H1 (cell line): ENCODE measurements around the gene NAA38. TPM values are rescaled to one million over a fixed set of nuclear protein-coding genes. Genes with fewer than 3 reads are reported as not detected.

Experiments used
- CTCF ChIA-PET: fragments of 300-600 bp; sonication (Branson Sonifier 250); formaldehyde crosslinking; loops from one replicate; lab custom pipeline; 2021; ENCODE audit not compliant: partially characterized antibody; lab: Charles Lee
- POLR2A ChIA-PET: fragments of 300-600 bp; sonication (Branson Sonifier 250); formaldehyde crosslinking; loops from one replicate; lab custom pipeline; 2021; ENCODE audit warnings: inconsistent platforms; ENCODE audit not compliant: partially characterized antibody; lab: Charles Lee
- DNase-seq, 2 experiments: peaks; one replicate each; pipeline versions ENCODE4 v3.0.0 to v3.0.0-alpha.2; 2010 to 2022; ENCODE audit warnings: low spot score in 2 of 2, low read depth in 1 of 2, mixed read lengths in 1 of 2
- FAIRE-seq: peaks from 2 replicates; lab custom pipeline; 2011; peaks lifted over from hg19 to GRCh38; lab: Jason Lieb, UNC
- H2AFZ ChIP-seq: 2 replicates; pipeline ENCODE4 v1.8.1; 2012; ENCODE audit warnings: low read length, inconsistent platforms
- H2AK5ac ChIP-seq: 2 replicates; pipeline ENCODE4 v1.6.1; 2013; ENCODE audit warnings: low read depth, low read length
- H2BK120ac ChIP-seq: replicated peaks from 2 replicates; pipeline ENCODE3; 2013; ENCODE audit warnings: low read depth, low read length, inconsistent platforms
- H2BK12ac ChIP-seq: 2 replicates; pipeline ENCODE4 v1.6.1; 2013; ENCODE audit warnings: low read depth, low read length
- H2BK15ac ChIP-seq: 2 replicates; pipeline ENCODE4 v1.6.1; 2013; ENCODE audit warnings: low read length
- H2BK20ac ChIP-seq: 2 replicates; pipeline ENCODE4 v1.6.1; 2013; ENCODE audit warnings: low read length
- H2BK5ac ChIP-seq: 2 replicates; pipeline ENCODE4 v1.6.1; 2013; ENCODE audit warnings: low read depth, low read length
- H3K14ac ChIP-seq: 2 replicates; pipeline ENCODE4 v1.6.1; 2013; ENCODE audit warnings: inconsistent platforms; ENCODE audit not compliant: insufficient read length
- H3K18ac ChIP-seq: 2 replicates; pipeline ENCODE4 v1.6.1; 2013; ENCODE audit warnings: low read length; ENCODE audit errors: extremely low read depth
- H3K23ac ChIP-seq: 2 replicates; pipeline ENCODE4 v1.6.1; 2013; ENCODE audit warnings: inconsistent platforms; ENCODE audit not compliant: insufficient read length
- H3K23me2 ChIP-seq: 2 replicates; pipeline ENCODE4 v1.6.1; 2013; ENCODE audit warnings: low read depth, low read length
- H3K27ac ChIP-seq: 2 replicates; pipeline ENCODE4 v1.6.1; 2011; ENCODE audit warnings: low read depth, low read length, inconsistent platforms
- H3K27me3 ChIP-seq, 4 experiments: replicated peaks in 1 of 4; 1 replicate in 1 of 4; 2 replicates in 3 of 4; pipeline versions ENCODE4 v1.6.1 to v1.8.1; 2011 to 2013; ENCODE audit warnings: low read length in 3 of 4, mild to moderate bottlenecking in 3 of 4, inconsistent platforms in 2 of 4, mixed read lengths in 2 of 4, moderate library complexity in 1 of 4; ENCODE audit not compliant: control insufficient read depth in 3 of 4, insufficient read depth in 3 of 4; ENCODE audit errors: extremely low read depth in 1 of 4
- H3K36me3 ChIP-seq, 4 experiments: 2 replicates each; pipeline versions ENCODE4 v1.6.1 to v1.8.1; 2011 to 2013; ENCODE audit warnings: mild to moderate bottlenecking in 4 of 4, low read length in 3 of 4, moderate library complexity in 2 of 4, control low read depth in 1 of 4, inconsistent platforms in 1 of 4; ENCODE audit not compliant: insufficient read depth in 4 of 4, control insufficient read depth in 2 of 4
- H3K4ac ChIP-seq: replicated peaks from 2 replicates; pipeline ENCODE3; 2013; ENCODE audit warnings: low read length, low read depth, mixed read lengths, inconsistent platforms; ENCODE audit not compliant: insufficient read length
- H3K4me1 ChIP-seq, 4 experiments: replicated peaks in 1 of 4; 1 replicate in 1 of 4; 2 replicates in 3 of 4; pipeline versions ENCODE4 v1.6.1 to v1.8.1; 2011 to 2013; ENCODE audit warnings: low read length in 3 of 4, inconsistent platforms in 2 of 4, mixed read lengths in 1 of 4; ENCODE audit not compliant: insufficient read depth in 4 of 4, control insufficient read depth in 3 of 4
- H3K4me2 ChIP-seq, 2 experiments: 2 replicates each; pipeline versions ENCODE4 v1.6.1 to v1.8.1; 2011 to 2013; ENCODE audit warnings: low read depth in 2 of 2, low read length in 2 of 2, control low read depth in 1 of 2, inconsistent platforms in 1 of 2, mild to moderate bottlenecking in 1 of 2; ENCODE audit not compliant: insufficient read depth in 1 of 2
- H3K4me3 ChIP-seq, 4 experiments: fragments of 200-600, 300-600 bp in 1 of 4; sonication (generic), shearing (Covaris generic), sonication (Bioruptor Twin) in 1 of 4; 2 replicates each; pipeline versions ENCODE4 v1.5.1 to v1.8.1; 2011 to 2016; ENCODE audit warnings: low read length in 4 of 4, low read depth in 3 of 4, control low read depth in 2 of 4, inconsistent platforms in 2 of 4, mild to moderate bottlenecking in 2 of 4, mixed read lengths in 1 of 4, moderate library complexity in 1 of 4; ENCODE audit not compliant: insufficient read depth in 2 of 4; ENCODE audit errors: extremely low read depth in 1 of 4
- H3K56ac ChIP-seq: replicated peaks from 2 replicates; pipeline ENCODE3; 2013; ENCODE audit warnings: low read depth, mild to moderate bottlenecking, mixed read lengths, low read length, inconsistent platforms; ENCODE audit not compliant: insufficient read length
- H3K79me1 ChIP-seq: 2 replicates; pipeline ENCODE4 v1.6.1; 2013; ENCODE audit warnings: low read depth, low read length, control low read depth
- H3K79me2 ChIP-seq, 2 experiments: 2 replicates each; pipeline versions ENCODE4 v1.6.1 to v1.8.1; 2012 to 2013; ENCODE audit warnings: low read length in 2 of 2, mild to moderate bottlenecking in 2 of 2, inconsistent platforms in 1 of 2; ENCODE audit not compliant: insufficient read depth in 2 of 2, control insufficient read depth in 1 of 2
- H3K9ac ChIP-seq, 4 experiments: replicated peaks in 1 of 4; 1 replicate in 1 of 4; 2 replicates in 3 of 4; pipeline versions ENCODE4 v1.6.1 to v1.8.1; 2011 to 2013; ENCODE audit warnings: low read depth in 3 of 4, low read length in 3 of 4, control low read depth in 2 of 4, mild to moderate bottlenecking in 2 of 4, moderate library complexity in 2 of 4, inconsistent platforms in 1 of 4; ENCODE audit errors: extremely low read depth in 1 of 4
- H3K9me3 ChIP-seq, 2 experiments: 2 replicates each; pipeline versions ENCODE4 v1.6.1 to v1.8.1; 2012 to 2013; ENCODE audit warnings: mild to moderate bottlenecking in 2 of 2, moderate library complexity in 2 of 2, control low read depth in 1 of 2, inconsistent platforms in 1 of 2, low read depth in 1 of 2, low read length in 1 of 2, mixed read lengths in 1 of 2; ENCODE audit not compliant: insufficient read depth in 2 of 2
- H4K20me1 ChIP-seq, 2 experiments: replicated peaks in 1 of 2; 2 replicates each; pipeline versions ENCODE3 to v1.8.1; 2011 to 2013; ENCODE audit warnings: inconsistent platforms in 2 of 2, low read length in 2 of 2, mild to moderate bottlenecking in 1 of 2; ENCODE audit not compliant: insufficient read depth in 2 of 2, control insufficient read depth in 1 of 2
- H4K5ac ChIP-seq: 2 replicates; pipeline ENCODE4 v1.6.1; 2013; ENCODE audit warnings: low read length, low read depth, mixed read lengths, inconsistent platforms; ENCODE audit not compliant: insufficient read length
- H4K8ac ChIP-seq: 2 replicates; pipeline ENCODE4 v1.8.0; 2013; ENCODE audit warnings: mild to moderate bottlenecking, moderate library complexity, low read length, inconsistent platforms; ENCODE audit not compliant: insufficient read depth; ENCODE audit errors: extremely low read depth
- H4K91ac ChIP-seq: replicated peaks from 2 replicates; pipeline ENCODE3; 2013; ENCODE audit warnings: low read length, mixed read lengths, inconsistent platforms; ENCODE audit not compliant: insufficient read length
- CBX8 ChIP-seq: fragments of 300-800, 300-1000 bp; sonication (generic); IDR thresholded peaks from 2 replicates; pipeline ENCODE4 v1.7.1; 2016; ENCODE audit warnings: low read depth, low read length, borderline replicate concordance
- EP300 ChIP-seq, 2 experiments: IDR thresholded peaks; 1 replicate in 1 of 2; 2 replicates in 1 of 2; pipeline ENCODE4 v1.6.1; 2011 to 2012; ENCODE audit warnings: low read depth in 2 of 2, low read length in 2 of 2, mild to moderate bottlenecking in 2 of 2, borderline replicate concordance in 1 of 2, inconsistent platforms in 1 of 2, moderate library complexity in 1 of 2
- GABPA ChIP-seq: IDR thresholded peaks from 2 replicates; pipeline ENCODE4 v1.6.1; 2011; ENCODE audit warnings: mild to moderate bottlenecking, low read length, moderate library complexity, borderline replicate concordance; ENCODE audit not compliant: insufficient read depth
- HDAC6 ChIP-seq: IDR thresholded peaks from one replicate; pipeline ENCODE4 v1.7.1; 2012; ENCODE audit warnings: low read depth, mild to moderate bottlenecking, inconsistent platforms, low read length, moderate library complexity
- SP1 ChIP-seq: IDR thresholded peaks from 2 replicates; pipeline ENCODE4 v1.6.1; 2011; ENCODE audit warnings: low read depth, low read length
- SP2 ChIP-seq: IDR thresholded peaks from 2 replicates; pipeline ENCODE4 v1.6.1; 2012; ENCODE audit warnings: mild to moderate bottlenecking, low read length, inconsistent platforms
- TAF1 ChIP-seq: IDR thresholded peaks from 2 replicates; pipeline ENCODE4 v1.6.1; 2011; ENCODE audit warnings: mild to moderate bottlenecking, low read depth, low read length
- WGBS, 2 experiments: shearing (Covaris generic) in 1 of 2; methylation state at CpG; one replicate each; pipeline versions ENCODE4 v1.1.6 to v1.1.7; 2013 to 2015; ENCODE audit warnings: low lambda C conversion rate in 2 of 2, mixed read lengths in 2 of 2, inconsistent platforms in 1 of 2, low coverage in 1 of 2, missing lambda C conversion rate in 1 of 2; ENCODE audit not compliant: insufficient replicate concordance in 2 of 2, insufficient coverage in 1 of 2, insufficient read length in 1 of 2; ENCODE audit errors: extremely low coverage in 1 of 2, missing lambda C conversion rate in 1 of 2; 5-methylcytosine and 5-hydroxymethylcytosine counted together
- polyA plus RNA-seq, 7 experiments: library from polyadenylated mRNA; depleted of rRNA in 3 of 7; stranded (reverse) in 5 of 7; unstranded in 2 of 7; fragments of >200 nt in 5 of 7; fragments of 200-250 nt in 2 of 7; gene quantifications; 1 replicate in 5 of 7; 2 replicates in 1 of 7; 4 replicates in 1 of 7; pipeline versions ENCODE4 v1.2.1 to v1.2.3, GENCODE V29; 2011 to 2013; ENCODE audit warnings: missing spikeins in 2 of 7, mixed read lengths in 2 of 7
- total RNA-seq: library from RNA; stranded (reverse); fragmentation: NEBNext Ultra II Directional; extraction: Animal tissue kit (Norgen Biotek cat#: 25700); gene quantifications from 2 replicates; pipeline ENCODE4 v1.2.1, GENCODE V29; 2021

The NAA38 gene
- total and polyA plus RNA-seq, 2 of the 8 experiments (the other 6 are each of a cell fraction or from before 2014, with no cell fraction given) = 30.2 to 109 TPM

GRCh38 chr17:7840441-7840840, 16.9 kb downstream of the NAA38 start:
- no peak for DNase-seq
- no peak overlapping the region for H3K9ac ChIP-seq

More at GRCh38 chr17:7840441-7840840, 16.9 kb downstream of the NAA38 start:
- no peak overlapping the region for H3K18ac ChIP-seq
- no peak overlapping the region for H2BK20ac ChIP-seq
- no peaks in the 10 kb centered on the region for H3K9me3 ChIP-seq
- H2BK12ac ChIP-seq = no peak overlapping the region
- no peaks in the 10 kb centered on the region for H3K79me2 ChIP-seq
- no peak overlapping the region for H3K27ac ChIP-seq
- peaks cover 48% of the 10 kb centered on the region for H3K23me2 ChIP-seq
- no peak overlapping the region for H3K14ac ChIP-seq
- no peak overlapping the region for H2BK5ac ChIP-seq
- H2AFZ ChIP-seq = no peak overlapping the region
- H3K27me3 ChIP-seq = peaks cover 18 to 51% (median 44%) of the 10 kb centered on the region in 4 experiments
- CTCF ChIA-PET = interaction anchor here (0.6 to 5.0 kb wide), 7 partner anchors 10 to 741 kb away, joined by 3 to 25 read pairs (median 4); no protein-coding TSS in a partner anchor
- H2BK120ac ChIP-seq = no peak overlapping the region
- POLR2A ChIA-PET = interaction anchor here (0.8 to 5.2 kb wide), 3 partner anchors 9 to 16 kb away, joined by 3 to 34 read pairs (median 5); partner anchors contain the start of genes NAA38 and TMEM88
- no peak overlapping the region for H4K91ac ChIP-seq
- H3K36me3 ChIP-seq = no peaks in the 10 kb centered on the region
- no peak overlapping the region for H3K4me3 ChIP-seq
- H2BK15ac ChIP-seq = no peak overlapping the region
- TF ChIP-seq GABPA (no peak), HDAC6 (no peak), CBX8 (no peak), SP1 (no peak), EP300 (IDR thresholded peaks at IDR 0.05; ENCODE audit: borderline replicate concordance in 1 of 2, low read depth in 2 of 2, low read length in 2 of 2) (no peak), SP2 (no peak), TAF1 (no peak)
- no peak overlapping the region for H3K23ac ChIP-seq
- no peaks in the 10 kb centered on the region for H3K79me1 ChIP-seq
- H4K8ac ChIP-seq = no peak overlapping the region
- H3K4ac ChIP-seq = no peak overlapping the region
- no peak overlapping the region for H4K5ac ChIP-seq
- peaks cover 10 to 37% (median 21%) of the 10 kb centered on the region in 4 experiments for H3K4me1 ChIP-seq
- H3K4me2 ChIP-seq = no peak overlapping the region; a peak in 1 of 4 replicates
- no peak overlapping the region for H3K56ac ChIP-seq
- no peak overlapping the region for H2AK5ac ChIP-seq
- WGBS, 2 experiments = 83% methylated on average over 1 of the region's 1 CpG; no CpG with 5 or more reads in 1 of the 2 experiments
- no peak for FAIRE-seq
- H4K20me1 ChIP-seq = peaks cover 8 to 37% of the 10 kb centered on the region in 2 experiments
